Activated naive CD4-positive, alpha-beta T cell (primary cell): ENCODE data around the gene HELZ2.
A peak's percentile ranks its signal among the peaks of the same experiment; 100 is the strongest.
"Not testable (repeated sequence)": the region's sequence is repeated elsewhere in the genome, so short reads cannot be mapped to it uniquely, and the experiment has no call there.

Source experiments
- DNase-seq, 4 experiments: peaks; one replicate each; lab custom pipeline; 2025; lab: John Stamatoyannopoulos, UW

HELZ2 gene

DNA sequence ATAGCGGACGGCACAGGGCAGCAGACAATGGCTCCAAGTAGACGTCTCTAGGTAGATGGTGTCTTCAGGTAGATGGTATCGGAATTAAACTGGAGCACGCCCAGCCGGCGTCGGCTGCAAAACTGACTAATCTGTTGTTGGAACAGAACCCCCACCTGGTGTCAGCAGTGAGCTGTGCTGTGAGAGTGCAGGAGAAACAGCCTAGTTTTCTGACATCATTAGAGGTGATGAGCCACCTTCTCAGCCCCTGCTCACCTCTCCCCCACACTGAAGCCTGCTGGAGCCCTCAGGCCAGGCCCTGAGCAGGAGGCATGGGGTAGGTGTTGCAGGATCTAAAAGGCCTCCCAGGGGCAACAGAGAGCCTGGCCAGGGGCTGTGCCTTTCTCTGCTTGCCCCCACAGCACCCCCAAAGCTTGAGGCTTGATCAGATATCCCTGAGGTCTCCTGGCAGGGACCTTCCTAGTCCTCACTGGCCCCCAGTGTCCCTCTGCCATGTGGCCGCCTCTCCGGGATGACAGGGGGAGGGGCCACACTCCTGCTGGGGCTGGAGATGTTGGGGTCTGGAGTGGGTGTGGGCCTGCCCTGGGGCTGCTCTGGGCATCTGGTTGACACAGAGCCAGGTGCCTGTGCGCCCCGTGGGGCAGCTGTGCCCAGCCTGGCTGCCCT is 6.9 kb upstream of the HELZ2 start:
- DNase-seq: peak in 3 of 4 experiments; percentile 26 to 71 (median 59)

- DNase-seq: no peak
Measured at GRCh38 chr20:63579017-63579694, 5.1 kb upstream of the HELZ2 start.

DNA sequence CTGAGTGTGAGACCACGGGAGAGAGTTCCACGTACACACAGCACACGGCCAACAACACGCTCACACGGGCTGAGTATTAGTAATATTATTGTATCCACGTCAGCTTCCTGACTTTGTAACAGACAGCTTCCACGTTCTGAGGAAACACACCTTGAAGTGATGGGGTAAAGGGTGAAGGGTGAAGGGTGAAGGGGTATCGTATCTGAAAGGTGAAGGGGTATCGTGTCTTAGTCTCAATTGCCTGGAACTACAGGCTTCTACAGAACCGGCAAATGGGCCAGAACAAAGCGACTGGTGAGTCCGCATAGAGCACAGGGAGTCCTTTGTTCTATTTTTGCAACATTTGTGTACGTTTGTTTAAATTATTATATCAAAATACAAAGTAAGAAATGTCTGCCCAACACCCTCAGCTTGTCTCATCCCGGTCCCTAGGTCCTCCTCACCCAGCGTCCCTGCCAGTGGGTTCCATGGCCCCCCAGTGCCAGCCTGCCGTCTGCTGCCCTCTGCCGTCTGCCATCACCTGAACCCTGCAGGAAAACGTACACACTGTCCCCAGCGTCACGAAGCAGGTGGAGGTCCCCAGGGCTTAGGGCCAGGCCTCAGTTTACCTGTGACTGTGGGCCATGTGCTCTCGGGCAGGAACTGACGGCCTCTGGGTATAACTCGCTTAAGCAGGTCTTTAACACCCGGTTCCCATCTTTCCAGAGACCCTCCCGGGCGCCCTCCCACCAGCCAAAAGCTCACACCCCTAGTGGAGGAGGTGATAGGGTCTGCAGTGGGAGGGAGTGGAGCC is 4.4 kb upstream of the HELZ2 start:
- DNase-seq: no peak

- no peak for DNase-seq
Measured at GRCh38 chr20:63577317-63577894, 3.4 kb upstream of the HELZ2 start.

GRCh38 chr20:63576311-63576710 is 2.3 kb upstream of the HELZ2 start:
- DNase-seq: no peak

- no peak for DNase-seq
Measured at GRCh38 chr20:63574829-63575743, 1.0 kb upstream of the HELZ2 start.

DNA sequence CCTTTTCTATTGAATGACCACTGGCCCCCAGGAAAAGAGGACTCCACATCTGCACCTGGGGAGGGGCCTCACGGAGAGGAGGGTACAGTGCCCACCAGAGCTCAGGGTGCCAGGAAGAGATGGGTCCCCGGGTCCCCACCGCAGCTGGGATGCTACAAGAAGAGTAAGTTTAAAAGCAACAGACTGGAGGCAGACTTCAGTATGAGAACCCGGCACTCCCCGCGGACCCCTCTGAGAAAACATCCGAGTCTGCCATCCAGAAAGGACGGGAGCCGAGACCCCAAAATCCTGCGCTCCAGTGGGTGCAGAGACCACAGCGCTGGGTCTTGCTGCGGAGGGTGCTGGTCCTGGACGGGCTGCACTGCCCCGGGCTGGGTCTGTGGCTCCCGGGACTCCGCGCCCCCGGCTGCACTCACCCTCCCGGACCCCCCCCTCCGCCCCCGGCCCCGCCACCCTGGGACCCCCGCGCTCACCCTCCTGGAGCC is 350 bp downstream of the HELZ2 start:
- DNase-seq: no peak

- DNase-seq: no peak
Measured at GRCh38 chr20:63572788-63573646, 1.0 kb downstream of the HELZ2 start.

DNA sequence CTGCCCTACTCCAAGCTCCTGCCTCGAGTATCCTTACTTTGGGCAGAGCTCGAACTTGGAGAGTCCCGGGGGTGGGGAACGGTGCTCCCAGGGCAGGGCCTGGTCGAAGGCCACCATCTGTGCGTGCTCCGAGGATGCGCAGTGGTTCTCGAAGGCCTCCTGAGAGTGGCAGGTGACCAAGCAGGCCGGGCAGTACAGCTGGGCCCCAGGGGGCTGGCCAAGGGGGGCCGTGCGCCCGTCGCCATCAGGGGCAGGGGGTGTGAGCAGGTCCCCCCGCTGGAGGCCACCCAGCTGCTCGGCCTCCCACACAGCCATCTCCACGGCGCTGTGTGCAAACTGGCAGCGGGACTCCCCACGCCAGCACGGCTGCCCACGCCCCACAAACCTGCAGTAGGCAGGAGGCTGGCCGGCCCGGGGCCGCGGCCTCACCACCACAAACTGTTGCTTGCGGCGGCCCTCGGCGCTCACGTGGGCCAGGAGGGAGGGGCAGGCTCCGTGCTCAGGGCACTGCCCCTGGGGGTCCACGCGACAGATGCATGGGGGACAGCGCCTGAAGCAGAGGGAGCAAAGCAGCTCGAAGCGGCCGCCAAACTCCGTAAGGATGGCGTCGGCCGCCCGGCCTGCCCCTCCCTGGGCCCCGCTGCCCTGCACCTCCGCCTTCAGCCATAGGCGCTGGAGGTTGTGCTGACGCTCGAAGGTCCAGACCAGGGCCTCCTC is 1.8 kb downstream of the HELZ2 start:
- DNase-seq: no peak

GRCh38 chr20:63571087-63571478 is 3.0 kb downstream of the HELZ2 start:
- not testable (repeated sequence) for DNase-seq

- DNase-seq: no peak
Measured at GRCh38 chr20:63570281-63571086, 3.6 kb downstream of the HELZ2 start.

DNA sequence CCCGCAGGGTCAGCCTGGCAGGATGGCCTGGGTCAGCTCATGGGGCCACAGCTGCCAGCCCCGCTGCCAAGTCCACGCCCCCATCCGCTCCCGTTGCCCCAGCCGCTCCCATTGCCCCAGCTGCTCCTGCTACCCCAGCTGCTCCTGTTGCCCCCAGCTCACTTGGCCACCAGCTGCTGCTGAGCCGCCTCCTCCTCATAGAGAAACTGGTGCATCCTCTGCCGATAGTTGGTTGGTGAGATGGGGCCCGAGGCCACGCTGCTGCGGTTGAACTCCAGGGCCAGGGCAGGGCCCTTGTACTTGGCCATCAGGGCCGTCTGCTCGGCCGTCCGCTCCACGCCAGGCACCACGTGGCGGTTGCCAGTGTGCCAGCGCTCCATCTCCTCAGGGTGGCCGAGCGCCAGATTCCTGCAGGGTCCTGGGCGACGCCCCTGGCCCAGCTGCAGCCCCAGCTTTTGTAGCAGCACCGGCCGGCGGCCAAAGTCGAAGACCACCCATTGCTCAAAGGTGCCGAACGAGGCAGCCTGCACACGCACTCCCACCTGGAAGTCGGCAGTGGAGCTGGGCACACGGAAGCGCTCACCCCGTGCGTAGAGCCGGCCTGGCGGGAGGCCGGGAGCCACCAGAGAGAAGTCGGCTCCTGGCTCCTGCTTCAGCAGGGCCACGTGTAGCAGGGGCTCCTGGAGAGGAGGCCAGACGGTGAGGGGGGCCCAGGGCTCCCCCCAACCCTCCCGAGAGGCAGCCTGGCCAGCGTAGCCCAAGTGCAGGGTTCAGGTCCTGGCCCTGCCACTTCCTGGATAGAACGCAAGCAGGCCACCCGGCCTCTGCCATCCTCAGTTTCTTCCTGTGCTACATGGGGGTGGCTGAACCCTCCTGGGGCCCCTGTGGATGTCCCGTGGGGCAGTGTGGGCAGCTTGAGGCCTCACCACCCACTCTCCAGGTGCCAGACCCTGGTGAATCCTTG is 4.8 kb downstream of the HELZ2 start:
- DNase-seq: no peak

DNA sequence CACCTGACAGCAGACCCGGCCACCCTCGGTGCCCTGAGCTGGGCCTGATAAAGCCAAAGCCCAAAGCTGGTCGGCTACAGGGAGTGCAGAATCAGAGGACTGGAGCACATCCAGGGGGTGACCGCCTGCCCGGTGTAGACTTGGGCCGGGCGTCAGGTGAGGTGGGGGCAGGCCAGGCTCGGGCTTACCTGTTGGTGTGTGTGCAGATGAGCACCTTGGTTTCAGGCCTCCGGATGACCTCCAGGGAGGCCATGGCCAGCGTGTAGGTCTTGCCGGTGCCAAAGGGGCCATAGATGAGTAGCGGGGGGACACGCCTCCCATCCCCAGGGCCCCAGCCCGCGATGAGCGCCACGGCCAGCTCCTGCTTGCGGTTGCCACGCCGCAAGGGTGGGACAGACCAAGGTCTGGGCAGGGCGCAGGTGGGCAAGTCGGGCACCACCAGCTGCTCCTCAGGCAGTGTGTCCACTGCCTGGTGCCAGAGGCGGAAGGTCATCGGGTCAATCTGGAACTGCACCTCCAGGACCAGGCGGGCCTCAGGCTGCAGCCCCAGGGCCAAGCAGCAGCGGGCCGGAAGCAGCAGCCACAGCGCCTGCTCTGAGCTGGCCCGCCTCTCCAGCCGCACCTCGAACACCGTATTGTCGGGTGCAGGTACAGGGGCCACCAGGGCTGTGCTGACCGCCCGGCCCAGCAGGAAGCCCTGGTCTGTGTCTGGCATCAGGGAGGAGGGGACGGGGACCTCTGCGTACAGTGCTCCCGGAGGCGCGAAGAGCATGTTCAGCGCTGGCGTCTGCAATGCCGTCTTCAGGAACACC is 5.7 kb downstream of the HELZ2 start:
- no peak for DNase-seq

GRCh38 chr20:63567386-63568169 is 6.5 kb downstream of the HELZ2 start:
- peak in 2 of 4 experiments; percentile 31 to 35 for DNase-seq

DNA sequence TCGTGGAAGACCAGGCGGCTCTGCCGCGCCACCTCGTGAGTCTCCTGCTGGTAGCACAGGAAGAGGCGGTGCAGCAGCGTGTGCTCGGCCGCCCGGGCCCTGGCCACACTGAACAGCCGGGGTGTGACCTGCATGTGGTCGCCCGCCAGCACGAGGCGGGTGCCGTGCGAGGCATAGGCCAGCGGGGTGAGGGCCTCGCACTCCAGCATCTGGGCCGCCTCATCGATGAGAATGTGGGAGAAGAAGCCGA is 7.0 kb downstream of the HELZ2 start:
- no peak for DNase-seq

DNA sequence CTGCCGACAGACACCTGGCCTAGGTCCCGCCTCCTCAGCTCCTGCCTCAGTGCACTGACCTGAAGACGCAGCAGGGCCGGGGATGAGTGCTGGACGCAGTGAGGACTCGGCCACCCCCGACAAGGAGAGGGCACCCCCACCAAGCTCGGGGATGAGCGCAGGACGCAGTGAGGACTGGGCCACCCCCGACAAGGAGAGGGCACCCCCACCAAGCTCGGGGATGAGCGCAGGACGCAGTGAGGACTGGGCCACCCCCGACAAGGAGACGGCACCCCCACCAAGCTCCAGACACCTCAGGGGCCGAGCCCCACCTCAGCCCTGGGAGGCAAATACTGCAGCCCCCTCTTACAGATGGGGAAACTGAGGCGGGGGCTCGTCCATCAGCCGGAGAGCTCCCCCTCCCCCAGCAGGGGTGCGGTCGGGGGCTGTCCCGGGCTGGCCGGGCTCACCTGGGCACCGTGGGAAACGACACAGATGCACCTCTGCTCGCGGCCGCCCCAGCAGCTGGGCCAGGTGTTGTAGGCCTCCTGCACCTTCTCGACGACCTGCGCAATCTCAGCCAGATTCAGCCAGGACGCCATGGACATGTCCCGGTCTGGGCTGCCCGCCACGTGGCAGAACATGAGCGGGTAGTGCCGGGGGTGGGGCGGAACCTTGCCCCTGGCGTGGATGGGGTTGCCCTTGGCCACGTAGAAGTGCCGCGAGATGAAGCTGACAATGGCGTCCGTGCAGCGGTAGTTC is 7.5 kb downstream of the HELZ2 start:
- no peak for DNase-seq
